H1 (cell line): ENCODE data around the gene MBOAT1. TPM values are rescaled to one million over a fixed set of nuclear protein-coding genes. Genes with fewer than 3 reads are reported as not detected.

Experiments used
- ASH2L ChIP-seq: fragments of 200-600, 300-600 bp; sonication (generic); IDR thresholded peaks from one replicate; pipeline ENCODE4 v1.7.1; 2017; ENCODE audit warnings: low read length
- BCL11A ChIP-seq, 2 experiments: IDR thresholded peaks; one replicate each; pipeline ENCODE4 v1.6.1; 2011; ENCODE audit warnings: low read depth in 2 of 2, low read length in 2 of 2, mild to moderate bottlenecking in 2 of 2
- EP300 ChIP-seq, 2 experiments: IDR thresholded peaks; 1 replicate in 1 of 2; 2 replicates in 1 of 2; pipeline ENCODE4 v1.6.1; 2011 to 2012; ENCODE audit warnings: low read depth in 2 of 2, low read length in 2 of 2, mild to moderate bottlenecking in 2 of 2, borderline replicate concordance in 1 of 2, inconsistent platforms in 1 of 2, moderate library complexity in 1 of 2
- KDM1A ChIP-seq: fragments of 200-600, 300-600 bp; sonication (generic); IDR thresholded peaks from 2 replicates; pipeline ENCODE4 v1.7.1; 2016; ENCODE audit warnings: mild to moderate bottlenecking, low read length, borderline replicate concordance
- MAFK ChIP-seq: IDR thresholded peaks from 2 replicates; pipeline ENCODE4 v1.6.1; 2012; ENCODE audit warnings: low read depth, mild to moderate bottlenecking, improper control_type of control experiment, low read length
- POU5F1 ChIP-seq: IDR thresholded peaks from 2 replicates; pipeline ENCODE4 v1.6.1; 2011; ENCODE audit warnings: low read depth, mild to moderate bottlenecking, low read length, moderate library complexity
- RAD21 ChIP-seq, 2 experiments: IDR thresholded peaks in 1 of 2; conservative IDR thresholded peaks in 1 of 2; 2 replicates each; pipeline ENCODE4 v1.6.1; 2011; ENCODE audit warnings: low read depth in 2 of 2, low read length in 2 of 2, improper control_type of control experiment in 1 of 2, inconsistent platforms in 1 of 2, mild to moderate bottlenecking in 1 of 2, moderate library complexity in 1 of 2
- RFX5 ChIP-seq: IDR thresholded peaks from 2 replicates; pipeline ENCODE4 v1.6.1; 2011; ENCODE audit warnings: low read depth, low read length, improper control_type of control experiment, borderline replicate concordance
- SP1 ChIP-seq: IDR thresholded peaks from 2 replicates; pipeline ENCODE4 v1.6.1; 2011; ENCODE audit warnings: low read depth, low read length
- SP4 ChIP-seq: IDR thresholded peaks from 2 replicates; pipeline ENCODE4 v1.6.1; 2012; ENCODE audit warnings: low read length, inconsistent platforms
- polyA plus RNA-seq, 7 experiments: library from polyadenylated mRNA; depleted of rRNA in 3 of 7; stranded (reverse) in 5 of 7; unstranded in 2 of 7; fragments of >200 nt in 5 of 7; fragments of 200-250 nt in 2 of 7; gene quantifications; 1 replicate in 5 of 7; 2 replicates in 1 of 7; 4 replicates in 1 of 7; pipeline versions ENCODE4 v1.2.1 to v1.2.3, GENCODE V29; 2011 to 2013; ENCODE audit warnings: missing spikeins in 2 of 7, mixed read lengths in 2 of 7
- total RNA-seq: library from RNA; stranded (reverse); fragmentation: NEBNext Ultra II Directional; extraction: Animal tissue kit (Norgen Biotek cat#: 25700); gene quantifications from 2 replicates; pipeline ENCODE4 v1.2.1, GENCODE V29; 2021

MBOAT1 gene
- total and polyA plus RNA-seq, 2 of the 8 experiments (the other 6 are each of a cell fraction or from before 2014, with no cell fraction given) = 4.9 to 19.5 TPM

GRCh38 chr6:20183706-20184105 is 28.6 kb downstream of the MBOAT1 start (continued):
- no peak for TF ChIP-seq RAD21 (IDR thresholded peaks at IDR 0.05 in 1 of 2, conservative IDR thresholded peaks at IDR 0.05 in 1 of 2; ENCODE audit: low read depth in 2 of 2, low read length in 2 of 2)
- no peak for TF ChIP-seq SP4
- TF ChIP-seq KDM1A = no peak
- no peak for TF ChIP-seq ASH2L
- no peak for TF ChIP-seq POU5F1
- no peak for TF ChIP-seq SP1
- TF ChIP-seq BCL11A (IDR thresholded peaks at IDR 0.05; ENCODE audit: low read depth in 2 of 2, low read length in 2 of 2) = no peak
- no peak for TF ChIP-seq RFX5
- no peak for TF ChIP-seq MAFK
- TF ChIP-seq EP300 (IDR thresholded peaks at IDR 0.05; ENCODE audit: borderline replicate concordance in 1 of 2, low read depth in 2 of 2, low read length in 2 of 2) = no peak
